Kidney (tissue), 14 donors: ENCODE measurements around the gene NDUFS6. TPM values are rescaled to one million over a fixed set of nuclear protein-coding genes. Genes with fewer than 3 reads are reported as not detected.
A peak's percentile ranks its signal among the peaks of the same experiment; 100 is the strongest.

Experiments
- DNase-seq, 5 donors: peaks; one replicate each; pipeline ENCODE4 v3.0.0-alpha.2; 2013 to 2020
- FAIRE-seq: peaks from 2 replicates; lab custom pipeline; 2012; peaks lifted over from hg19 to GRCh38; lab: Jason Lieb, UNC
- H3K27ac ChIP-seq, 2 donors: one replicate each; pipeline ENCODE4 v1.7.0; 2013; ENCODE audit warnings: low read depth in 2 of 2, low read length in 2 of 2, inconsistent platforms in 1 of 2
- H3K27me3 ChIP-seq: one replicate; pipeline ENCODE4 v1.7.1; 2013; ENCODE audit warnings: low read length, inconsistent platforms; ENCODE audit not compliant: control insufficient read depth, insufficient read depth
- H3K36me3 ChIP-seq, 3 donors: one replicate each; pipeline versions ENCODE4 v1.7.0 to v1.7.1; 2013; ENCODE audit warnings: low read length in 3 of 3, control low read depth in 1 of 3, inconsistent platforms in 1 of 3; ENCODE audit not compliant: insufficient read depth in 3 of 3, control insufficient read depth in 2 of 3
- H3K4me1 ChIP-seq, 3 donors: one replicate each; pipeline versions ENCODE4 v1.7.0 to v1.7.1; 2013; ENCODE audit warnings: low read length in 3 of 3, inconsistent platforms in 1 of 3, low read depth in 1 of 3; ENCODE audit not compliant: control insufficient read depth in 2 of 3, insufficient read depth in 2 of 3
- H3K4me3 ChIP-seq, 3 donors: one replicate each; pipeline versions ENCODE4 v1.7.0 to v1.8.1; 2013; ENCODE audit warnings: low read length in 3 of 3, control low read depth in 1 of 3, inconsistent platforms in 1 of 3
- H3K9ac ChIP-seq, 3 donors: one replicate each; pipeline versions ENCODE4 v1.7.0 to v1.7.1; 2013; ENCODE audit warnings: low read length in 3 of 3, control low read depth in 1 of 3, inconsistent platforms in 1 of 3
- H3K9me3 ChIP-seq, 3 donors: one replicate each; pipeline versions ENCODE4 v1.7.0 to v1.7.1; 2013; ENCODE audit warnings: low read length in 3 of 3, control low read depth in 1 of 3, inconsistent platforms in 1 of 3; ENCODE audit not compliant: control insufficient read depth in 2 of 3, insufficient read depth in 1 of 3
- CTCF ChIP-seq: IDR thresholded peaks from 3 replicates; pipeline ENCODE4 v1.5.1; 2012; ENCODE audit warnings: mild to moderate bottlenecking, moderate library complexity, borderline replicate concordance; ENCODE audit not compliant: insufficient read depth; ENCODE audit errors: extremely low read depth
- intact Hi-C: fragments of 100-400 bp; cut with DNase I; formaldehyde crosslinking; loops from one replicate; pipeline ENCODE4 v1.11.1; 2022
- polyA plus RNA-seq: library from polyadenylated mRNA; stranded (reverse); fragments of 350-450 nt; fragmentation: Illumina TruSeq; extraction: RNeasy Lipid Tissue Mini Kit (QIAGEN cat#74804); gene quantifications from one replicate; pipeline ENCODE4 v1.2.3, GENCODE V29; 2014; ENCODE audit warnings: low read depth, low replicate concordance; ENCODE audit not compliant: insufficient read depth
- total RNA-seq: library from RNA; stranded (reverse); fragmentation: NEBNext Ultra II Directional; extraction: Animal tissue kit (Norgen Biotek cat#: 25700); gene quantifications from one replicate; pipeline ENCODE4 v1.2.1, GENCODE V29; 2021
- donor health status: control.
- donor health status: control.
- donor health status: control.
- donor health status: control.
- donor health status: control.
- donor health status: DM: yes; HTN: yes; CAD: no.
- donor health status: Normal renal cell carcinoma (clear cell type).

The NDUFS6 gene
- total and polyA plus RNA-seq, 2 donors from 2014 or later, result 31.1 to 164 TPM

- Histone ChIP-seq H3K9ac (no peak overlapping the region), H3K4me3 (no peak overlapping the region), H3K4me1 (peaks cover 0 to 5% (median 0%) of the 10 kb centered on the region in 3 donors), H3K9me3 (peaks cover 0 to 3% (median 0%) of the 10 kb centered on the region in 3 donors), H3K27me3 (no peaks in the 10 kb centered on the region), H3K36me3 (peaks cover 0 to 18% (median 5%) of the 10 kb centered on the region in 3 donors), H3K27ac (no peak overlapping the region)
- DNase-seq (peak in 2 of 5 donors; percentile 61 to 65), FAIRE-seq (no peak)
- intact Hi-C loops, result no loop called here
- no peak for TF ChIP-seq CTCF
Measured at GRCh38 chr5:1793966-1794900, 7.0 kb upstream of the NDUFS6 start.

- Histone ChIP-seq H3K27ac (no peak overlapping the region), H3K9me3 (peaks cover 0 to 3% (median 0%) of the 10 kb centered on the region in 3 donors), H3K36me3 (peaks cover 0 to 18% (median 5%) of the 10 kb centered on the region in 3 donors), H3K4me1 (peaks cover 0 to 5% (median 0%) of the 10 kb centered on the region in 3 donors), H3K27me3 (no peaks in the 10 kb centered on the region), H3K4me3 (no peak overlapping the region), H3K9ac (no peak overlapping the region)
- intact Hi-C loops, result no loop called here
- no peak for FAIRE-seq
- no peak for DNase-seq
- no peak for TF ChIP-seq CTCF
Measured at GRCh38 chr5:1794901-1795290, 6.3 kb upstream of the NDUFS6 start.

- H3K4me3 ChIP-seq, result no peak overlapping the region
- no peak for FAIRE-seq
- intact Hi-C loops, result no loop called here
- no peak overlapping the region for H3K27ac ChIP-seq
- DNase-seq, result no peak
- peaks cover 0 to 18% (median 5%) of the 10 kb centered on the region in 3 donors for H3K36me3 ChIP-seq
- peaks cover 0 to 3% (median 0%) of the 10 kb centered on the region in 3 donors for H3K9me3 ChIP-seq
- H3K4me1 ChIP-seq, result peaks cover 0 to 5% (median 2%) of the 10 kb centered on the region in 3 donors
- no peak for TF ChIP-seq CTCF
- no peak overlapping the region for H3K9ac ChIP-seq
- H3K27me3 ChIP-seq, result no peaks in the 10 kb centered on the region
Measured at GRCh38 chr5:1795506-1795905, 5.7 kb upstream of the NDUFS6 start.
